Fibroblast of mammary gland (primary cell): ENCODE measurements around the gene TIPARP.

ENCODE experiments used
- DNase-seq: peaks from one replicate; pipeline ENCODE4 v3.0.0-alpha.2; 2010; ENCODE audit warnings: low read depth
- H3K4me3 ChIP-seq: 2 replicates; pipeline ENCODE4 v1.5.1; 2011; ENCODE audit warnings: low read depth, mild to moderate bottlenecking, low read length, moderate library complexity; ENCODE audit not compliant: control insufficient read depth
- CTCF ChIP-seq: conservative IDR thresholded peaks from 2 replicates; pipeline ENCODE4 v1.5.1; 2011; ENCODE audit warnings: low read depth, low read length, inconsistent platforms; ENCODE audit not compliant: control insufficient read depth, insufficient read depth

The TIPARP gene

GRCh38 chr3:156639414-156640023 is 34.9 kb upstream of the TIPARP start:
- no peak for DNase-seq
- TF ChIP-seq CTCF: no peak
- H3K4me3 ChIP-seq: no peak overlapping the region

- H3K4me3 ChIP-seq: no peak overlapping the region
- TF ChIP-seq CTCF: no peak
- no peak for DNase-seq
These were observed 32.8 kb upstream of the TIPARP start for GRCh38 chr3:156641618-156641975.

- DNase-seq: no peak
- H3K4me3 ChIP-seq: no peak overlapping the region
These were observed 31.4 kb upstream of the TIPARP start for GRCh38 chr3:156642750-156643728.

GRCh38 chr3:156643729-156644389 is 30.5 kb upstream of the TIPARP start:
- H3K4me3 ChIP-seq: no peak overlapping the region
- DNase-seq: peak; percentile 34
- no peak for TF ChIP-seq CTCF

More at GRCh38 chr3:156642750-156643728, 31.4 kb upstream of the TIPARP start:
- no peak for TF ChIP-seq CTCF

GRCh38 chr3:156644958-156645357 is 29.4 kb upstream of the TIPARP start:
- TF ChIP-seq CTCF: no peak
- no peak for DNase-seq
- H3K4me3 ChIP-seq: no peak overlapping the region

GRCh38 chr3:156646958-156647357 is 27.4 kb upstream of the TIPARP start:
- TF ChIP-seq CTCF: no peak
- DNase-seq: no peak
- H3K4me3 ChIP-seq: no peak overlapping the region
